HepG2 (cell line): ENCODE measurements around the gene ADAM10. TPM values are rescaled to one million over a fixed set of nuclear protein-coding genes. Genes with fewer than 3 reads are reported as not detected.
A peak's percentile ranks its signal among the peaks of the same experiment; 100 is the strongest.

Source experiments
- ATAC-seq: fragments of 200-7000 bp; cut with Tn5 transposase; 3 replicates; pipeline ENCODE4 v1.9.1; 2020; ENCODE audit warnings: mild to moderate bottlenecking, moderate library complexity
- BruUV-seq: library from RNA; stranded (reverse); fragments of 400-500 nt; replicated peaks from 2 replicates; lab custom pipeline; 2021; lab: Mats Ljungman, UMichigan
- CTCF ChIA-PET: fragments of 300-600 bp; formaldehyde crosslinking; extraction: SDS; loops from one replicate; lab custom pipeline; 2021; ENCODE audit warnings: low total read pairs, inconsistent platforms, low intra/inter-chr PET ratio; lab: Yijun Ruan, JAX
- POLR2A ChIA-PET: fragments of 350-600 bp; sonication (Branson Sonifier 250); formaldehyde crosslinking; loops from one replicate; lab custom pipeline; 2020; ENCODE audit warnings: antibody characterized with exemption, inconsistent platforms; lab: Yijun Ruan, JAX
- DNase-seq: peaks from one replicate; pipeline ENCODE4 v3.0.0-alpha.2; 2015; ENCODE audit warnings: low spot score
- FAIRE-seq: peaks from 3 replicates; lab custom pipeline; 2011; peaks lifted over from hg19 to GRCh38; lab: Jason Lieb, UNC
- H2AFZ ChIP-seq: one replicate; pipeline ENCODE4 v1.6.1; 2011; ENCODE audit warnings: low read length, inconsistent platforms
- H3K27ac ChIP-seq: fragments of 300-600 bp; 3 replicates; pipeline ENCODE4 v1.8.0; 2011; ENCODE audit warnings: mixed run types, mild to moderate bottlenecking, mixed read lengths, low read length, inconsistent platforms; ENCODE audit not compliant: insufficient read depth; ENCODE audit errors: extremely low read length
- H3K27me3 ChIP-seq, 2 experiments: fragments of 200-600 bp in 1 of 2; 2 replicates in 1 of 2; 3 replicates in 1 of 2; pipeline versions ENCODE4 v1.6.0 to v1.8.0; 2011; ENCODE audit warnings: low read length in 2 of 2, mild to moderate bottlenecking in 2 of 2, moderate library complexity in 2 of 2, inconsistent platforms in 1 of 2; ENCODE audit not compliant: insufficient read depth in 2 of 2, control insufficient read depth in 1 of 2
- H3K36me3 ChIP-seq, 2 experiments: fragments of 200-600 bp in 1 of 2; replicated peaks in 1 of 2; 2 replicates in 1 of 2; 3 replicates in 1 of 2; pipeline versions ENCODE4 v1.5.1 to v1.8.0; 2011; ENCODE audit warnings: low read length in 2 of 2, inconsistent platforms in 1 of 2; ENCODE audit not compliant: insufficient read depth in 2 of 2, control insufficient read depth in 1 of 2
- H3K4me1 ChIP-seq: 2 replicates; pipeline ENCODE4 v1.5.1; 2012; ENCODE audit warnings: low read length, inconsistent platforms; ENCODE audit not compliant: insufficient read depth
- H3K4me2 ChIP-seq: 2 replicates; pipeline ENCODE4 v1.6.0; 2011; ENCODE audit warnings: low read depth, low read length, inconsistent platforms
- H3K4me3 ChIP-seq, 3 experiments: fragments of 200-600 bp in 1 of 3; sonication (generic), shearing (Covaris generic) in 1 of 3; replicated peaks in 1 of 3; 2 replicates each; pipeline ENCODE4 v1.5.1; 2011 to 2016; ENCODE audit warnings: low read length in 3 of 3, inconsistent platforms in 2 of 3, low read depth in 2 of 3, mild to moderate bottlenecking in 2 of 3, control low read depth in 1 of 3, mixed read lengths in 1 of 3; ENCODE audit not compliant: insufficient read depth in 1 of 3
- H3K79me2 ChIP-seq: one replicate; pipeline ENCODE4 v1.6.1; 2011; ENCODE audit warnings: low read length, inconsistent platforms; ENCODE audit not compliant: insufficient read depth
- H3K9ac ChIP-seq: 2 replicates; pipeline ENCODE4 v1.6.0; 2011; ENCODE audit warnings: mild to moderate bottlenecking, low read depth, low read length, inconsistent platforms; ENCODE audit not compliant: insufficient read depth
- H3K9me3 ChIP-seq: 2 replicates; pipeline ENCODE4 v1.5.1; 2012; ENCODE audit warnings: mild to moderate bottlenecking, low read length
- H4K20me1 ChIP-seq: 2 replicates; pipeline ENCODE4 v1.6.0; 2011; ENCODE audit warnings: inconsistent platforms, mild to moderate bottlenecking, low read length, moderate library complexity; ENCODE audit not compliant: insufficient read depth
- AHR ChIP-seq: IDR thresholded peaks from 2 replicates; pipeline ENCODE4 v1.6.1; 2018; ENCODE audit warnings: missing genetic modification reagents, missing compliant biosample characterization
- ATAD3A ChIP-seq: sonication (generic); formaldehyde crosslinking; IDR thresholded peaks from 2 replicates; pipeline ENCODE4 v1.4.0; 2020; ENCODE audit warnings: missing genetic modification reagents
- GABPA ChIP-seq, 2 experiments: IDR thresholded peaks; 2 replicates each; pipeline ENCODE4 v1.6.1; 2011 to 2016; ENCODE audit warnings: low read depth in 2 of 2, low read length in 1 of 2, missing biosample characterization in 1 of 2, missing genetic modification characterization in 1 of 2
- HCFC1 ChIP-seq: fragments of 150-350 bp; IDR thresholded peaks from 2 replicates; pipeline ENCODE4 v1.6.1; 2014; ENCODE audit warnings: low read depth, low read length
- PTBP1 ChIP-seq: fragments of 200-400 bp; formaldehyde crosslinking; IDR thresholded peaks from 2 replicates; pipeline ENCODE4 v1.6.1; 2018; ENCODE audit warnings: low read length, low read depth; ENCODE audit not compliant: poor library complexity, severe bottlenecking
- SUZ12 ChIP-seq: fragments of 150-350 bp; IDR thresholded peaks from 2 replicates; pipeline ENCODE4 v1.6.1; 2014; ENCODE audit warnings: low read depth, low read length
- XBP1 ChIP-seq: sonication (generic); formaldehyde crosslinking; IDR thresholded peaks from 2 replicates; pipeline ENCODE4 v1.5.0; 2020; ENCODE audit warnings: missing genetic modification reagents
- ZKSCAN8 ChIP-seq: IDR thresholded peaks from 2 replicates; pipeline ENCODE4 v1.6.1; 2016; ENCODE audit warnings: borderline replicate concordance, missing genetic modification reagents, missing compliant biosample characterization
- ZNF121 ChIP-seq: sonication (generic); formaldehyde crosslinking; IDR thresholded peaks from 2 replicates; pipeline ENCODE4 v1.5.0; 2020; ENCODE audit warnings: mild to moderate bottlenecking, missing genetic modification reagents
- ZNF232 ChIP-seq: sonication (generic); formaldehyde crosslinking; IDR thresholded peaks from 2 replicates; pipeline ENCODE4 v1.4.0; 2020; ENCODE audit warnings: missing genetic modification reagents, borderline replicate concordance
- ZNF251 ChIP-seq: sonication (generic); formaldehyde crosslinking; IDR thresholded peaks from 2 replicates; pipeline ENCODE4 v1.9.0; 2021; ENCODE audit warnings: mild to moderate bottlenecking, missing genetic modification reagents
- ZNF263 ChIP-seq: sonication (generic); formaldehyde crosslinking; IDR thresholded peaks from 2 replicates; pipeline ENCODE4 v1.4.0; 2020; ENCODE audit warnings: missing genetic modification reagents
- ZNF501 ChIP-seq: sonication (generic); formaldehyde crosslinking; IDR thresholded peaks from 2 replicates; pipeline ENCODE4 v1.5.1; 2020; ENCODE audit warnings: mild to moderate bottlenecking, moderate library complexity, missing genetic modification reagents
- ZNF563 ChIP-seq: sonication (generic); formaldehyde crosslinking; IDR thresholded peaks from 2 replicates; pipeline ENCODE4 v1.8.0; 2022; ENCODE audit warnings: mild to moderate bottlenecking, moderate library complexity, missing genetic modification reagents
- ZNF703 ChIP-seq: sonication (generic); formaldehyde crosslinking; IDR thresholded peaks from 2 replicates; pipeline ENCODE4 v1.5.1; 2020; ENCODE audit warnings: missing genetic modification reagents, mild to moderate bottlenecking, moderate library complexity, borderline replicate concordance
- WGBS: methylation state at CpG from one replicate; pipeline ENCODE4 v1.1.6; 2017; ENCODE audit warnings: low lambda C conversion rate; 5-methylcytosine and 5-hydroxymethylcytosine counted together
- in situ Hi-C: cut with HindIII; loops from 2 replicates; pipeline ENCODE4 v1.10.0; 2017; ENCODE audit warnings: low pct_unique_long_range_greater_than_20kb; ENCODE audit not compliant: extremely low pct_ligation_motif_present
- intact Hi-C: fragments of 100-400 bp; cut with micrococcal nuclease; formaldehyde crosslinking; loops from one replicate; pipeline ENCODE4 v1.10.0; 2022; ENCODE audit not compliant: unreplicated experiment
- polyA plus RNA-seq, 8 experiments: library from polyadenylated mRNA; depleted of rRNA in 3 of 8; stranded (reverse) in 7 of 8; unstranded in 1 of 8; fragments of >200 nt; fragmentation: Illumina TruSeq in 4 of 8; extraction: Trizol in 4 of 8; gene quantifications; 2 replicates each; pipeline versions ENCODE4 v1.2.1 to v1.2.3, GENCODE V29; 2011 to 2016; ENCODE audit warnings: low read depth in 4 of 8, missing spikeins in 1 of 8, mixed read lengths in 1 of 8; ENCODE audit not compliant: insufficient read depth in 1 of 8
- total RNA-seq, 5 experiments: library from RNA; depleted of rRNA; stranded (reverse); fragments of >200 nt; fragmentation: Illumina TruSeq; extraction: Trizol; gene quantifications; 2 replicates each; pipeline ENCODE4 v1.2.3, GENCODE V29; 2016; ENCODE audit warnings: low read depth in 1 of 5
- TF ChIP-seq, protein P1 (sequence below): sonication (generic); formaldehyde crosslinking; IDR thresholded peaks from 2 replicates; pipeline ENCODE4 v1.4.0; 2020; ENCODE audit warnings: missing genetic modification reagents, borderline replicate concordance
- TF ChIP-seq, protein P2 (sequence below): sonication (generic); formaldehyde crosslinking; IDR thresholded peaks from 2 replicates; pipeline ENCODE4 v1.5.0; 2020; ENCODE audit warnings: mild to moderate bottlenecking, missing genetic modification reagents
- TF ChIP-seq, protein P3 (sequence below): sonication (generic); formaldehyde crosslinking; IDR thresholded peaks from 2 replicates; pipeline ENCODE4 v1.8.0; 2022; ENCODE audit warnings: mild to moderate bottlenecking, missing genetic modification reagents, borderline replicate concordance

ADAM10 gene
- total and polyA plus RNA-seq, 2 of the 13 experiments (the other 11 are each of a cell fraction or from before 2014, with no cell fraction given): 92.7 to 125 TPM

DNA sequence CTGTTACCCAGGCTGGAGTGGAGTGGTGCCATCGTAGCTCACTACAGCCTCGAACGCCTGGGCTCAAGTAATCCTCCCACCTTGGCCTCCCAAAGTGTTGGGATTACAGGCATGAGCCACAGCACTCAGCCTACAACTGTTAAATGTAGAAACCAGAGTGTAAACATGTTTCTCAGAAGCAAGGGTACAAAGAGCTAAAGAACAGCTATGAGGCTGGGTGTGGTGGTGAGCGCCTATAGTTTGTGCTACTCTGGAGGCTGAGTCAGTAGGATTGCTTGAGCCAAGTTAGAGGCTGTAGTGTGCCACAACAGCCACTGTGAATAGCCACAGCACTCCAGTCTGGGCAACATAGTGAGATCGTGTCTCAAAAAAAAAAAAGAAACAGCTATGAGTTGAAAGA, 16.8 kb upstream of the ADAM10 start:
- Histone ChIP-seq H3K4me3 (no peak overlapping the region), H3K9me3 (peaks cover 8% of the 10 kb centered on the region), H3K79me2 (no peaks in the 10 kb centered on the region), H3K36me3 (no peaks in the 10 kb centered on the region), H3K4me1 (peaks cover 7% of the 10 kb centered on the region), H3K4me2 (peak overlapping the region; percentile 1; the same call in 1 of the 2 replicates), H3K27me3 (no peaks in the 10 kb centered on the region), H3K9ac (no peak overlapping the region), H3K27ac (no peak overlapping the region), H2AFZ (no peak overlapping the region), H4K20me1 (no peaks in the 10 kb centered on the region)
- ChIA-PET CTCF (no interaction called here), POLR2A (interaction anchor here (0.7 kb wide), 1 partner anchor 16 kb away, joined by 4 read pairs; no protein-coding TSS in a partner anchor)
- FAIRE-seq (no peak), ATAC-seq (no peak), DNase-seq (no peak)
- intact Hi-C loops: no loop called here
- in situ Hi-C loops: no loop called here
- 75% methylated on average over 5 of the region's 5 CpGs for WGBS
- BruUV-seq: no TSS peak
- TF ChIP-seq ZNF263 (CRISPR knock-in tag) (no peak), PTBP1 (no peak), ZNF121 (peak; percentile 49; the same call in 1 of the 2 replicates), ZNF232 (CRISPR knock-in tag) (peak; percentile 100), XBP1 (CRISPR knock-in tag) (no peak), SUZ12 (no peak), HCFC1 (no peak), ZNF251 (CRISPR knock-in tag) (no peak), GABPA (IDR thresholded peaks at IDR 0.05; ENCODE audit: low read depth, low read length) (no peak), GABPA (CRISPR knock-in tag; IDR thresholded peaks at IDR 0.05; ENCODE audit: low read depth) (peak; percentile 19; the same call in 1 of the 2 replicates), ZNF703 (no peak), ZNF501 (CRISPR knock-in tag) (no peak), ATAD3A (CRISPR knock-in tag) (no peak), AHR (CRISPR knock-in tag) (no peak), ZKSCAN8 (CRISPR knock-in tag) (peak; percentile 52; the same call in 1 of the 2 replicates), ZNF563 (CRISPR knock-in tag) (no peak)
- TF ChIP-seq, protein P1, sequence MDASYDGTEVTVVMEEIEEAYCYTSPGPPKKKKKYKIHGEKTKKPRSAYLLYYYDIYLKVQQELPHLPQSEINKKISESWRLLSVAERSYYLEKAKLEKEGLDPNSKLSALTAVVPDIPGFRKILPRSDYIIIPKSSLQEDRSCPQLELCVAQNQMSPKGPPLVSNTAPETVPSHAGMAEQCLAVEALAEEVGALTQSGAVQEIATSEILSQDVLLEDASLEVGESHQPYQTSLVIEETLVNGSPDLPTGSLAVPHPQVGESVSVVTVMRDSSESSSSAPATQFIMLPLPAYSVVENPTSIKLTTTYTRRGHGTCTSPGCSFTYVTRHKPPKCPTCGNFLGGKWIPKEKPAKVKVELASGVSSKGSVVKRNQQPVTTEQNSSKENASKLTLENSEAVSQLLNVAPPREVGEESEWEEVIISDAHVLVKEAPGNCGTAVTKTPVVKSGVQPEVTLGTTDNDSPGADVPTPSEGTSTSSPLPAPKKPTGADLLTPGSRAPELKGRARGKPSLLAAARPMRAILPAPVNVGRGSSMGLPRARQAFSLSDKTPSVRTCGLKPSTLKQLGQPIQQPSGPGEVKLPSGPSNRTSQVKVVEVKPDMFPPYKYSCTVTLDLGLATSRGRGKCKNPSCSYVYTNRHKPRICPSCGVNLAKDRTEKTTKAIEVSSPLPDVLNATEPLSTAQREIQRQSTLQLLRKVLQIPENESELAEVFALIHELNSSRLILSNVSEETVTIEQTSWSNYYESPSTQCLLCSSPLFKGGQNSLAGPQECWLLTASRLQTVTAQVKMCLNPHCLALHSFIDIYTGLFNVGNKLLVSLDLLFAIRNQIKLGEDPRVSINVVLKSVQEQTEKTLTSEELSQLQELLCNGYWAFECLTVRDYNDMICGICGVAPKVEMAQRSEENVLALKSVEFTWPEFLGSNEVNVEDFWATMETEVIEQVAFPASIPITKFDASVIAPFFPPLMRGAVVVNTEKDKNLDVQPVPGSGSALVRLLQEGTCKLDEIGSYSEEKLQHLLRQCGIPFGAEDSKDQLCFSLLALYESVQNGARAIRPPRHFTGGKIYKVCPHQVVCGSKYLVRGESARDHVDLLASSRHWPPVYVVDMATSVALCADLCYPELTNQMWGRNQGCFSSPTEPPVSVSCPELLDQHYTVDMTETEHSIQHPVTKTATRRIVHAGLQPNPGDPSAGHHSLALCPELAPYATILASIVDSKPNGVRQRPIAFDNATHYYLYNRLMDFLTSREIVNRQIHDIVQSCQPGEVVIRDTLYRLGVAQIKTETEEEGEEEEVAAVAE: no peak
- TF ChIP-seq, protein P2, sequence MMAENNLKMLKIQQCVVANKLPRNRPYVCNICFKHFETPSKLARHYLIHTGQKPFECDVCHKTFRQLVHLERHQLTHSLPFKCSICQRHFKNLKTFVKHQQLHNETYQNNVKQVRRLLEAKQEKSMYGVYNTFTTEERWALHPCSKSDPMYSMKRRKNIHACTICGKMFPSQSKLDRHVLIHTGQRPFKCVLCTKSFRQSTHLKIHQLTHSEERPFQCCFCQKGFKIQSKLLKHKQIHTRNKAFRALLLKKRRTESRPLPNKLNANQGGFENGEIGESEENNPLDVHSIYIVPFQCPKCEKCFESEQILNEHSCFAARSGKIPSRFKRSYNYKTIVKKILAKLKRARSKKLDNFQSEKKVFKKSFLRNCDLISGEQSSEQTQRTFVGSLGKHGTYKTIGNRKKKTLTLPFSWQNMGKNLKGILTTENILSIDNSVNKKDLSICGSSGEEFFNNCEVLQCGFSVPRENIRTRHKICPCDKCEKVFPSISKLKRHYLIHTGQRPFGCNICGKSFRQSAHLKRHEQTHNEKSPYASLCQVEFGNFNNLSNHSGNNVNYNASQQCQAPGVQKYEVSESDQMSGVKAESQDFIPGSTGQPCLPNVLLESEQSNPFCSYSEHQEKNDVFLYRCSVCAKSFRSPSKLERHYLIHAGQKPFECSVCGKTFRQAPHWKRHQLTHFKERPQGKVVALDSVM (CRISPR knock-in tag): peak; percentile 51
- TF ChIP-seq, protein P3, sequence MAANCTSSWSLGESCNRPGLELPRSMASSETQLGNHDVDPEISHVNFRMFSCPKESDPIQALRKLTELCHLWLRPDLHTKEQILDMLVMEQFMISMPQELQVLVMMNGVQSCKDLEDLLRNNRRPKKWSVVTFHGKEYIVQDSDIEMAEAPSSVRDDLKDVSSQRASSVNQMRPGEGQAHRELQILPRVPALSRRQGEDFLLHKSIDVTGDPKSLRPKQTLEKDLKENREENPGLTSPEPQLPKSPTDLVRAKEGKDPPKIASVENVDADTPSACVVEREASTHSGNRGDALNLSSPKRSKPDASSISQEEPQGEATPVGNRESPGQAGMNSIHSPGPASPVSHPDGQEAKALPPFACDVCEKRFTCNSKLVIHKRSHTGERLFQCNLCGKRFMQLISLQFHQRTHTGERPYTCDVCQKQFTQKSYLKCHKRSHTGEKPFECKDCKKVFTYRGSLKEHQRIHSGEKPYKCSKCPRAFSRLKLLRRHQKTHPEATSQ (CRISPR knock-in tag): no peak
